CD4-positive, alpha-beta T cell treated with Interleukin-4 for 1 hour (primary cell): ENCODE measurements around the gene OR10J1.
"Not testable (repeated sequence)": the region's sequence is repeated elsewhere in the genome, so short reads cannot be mapped to it uniquely, and the experiment has no call there.

Experiments
- DNase-seq, 2 donors: peaks; one replicate each; pipeline ENCODE4 v3.0.0-alpha.2; 2020 to 2022

The OR10J1 gene, protein sequence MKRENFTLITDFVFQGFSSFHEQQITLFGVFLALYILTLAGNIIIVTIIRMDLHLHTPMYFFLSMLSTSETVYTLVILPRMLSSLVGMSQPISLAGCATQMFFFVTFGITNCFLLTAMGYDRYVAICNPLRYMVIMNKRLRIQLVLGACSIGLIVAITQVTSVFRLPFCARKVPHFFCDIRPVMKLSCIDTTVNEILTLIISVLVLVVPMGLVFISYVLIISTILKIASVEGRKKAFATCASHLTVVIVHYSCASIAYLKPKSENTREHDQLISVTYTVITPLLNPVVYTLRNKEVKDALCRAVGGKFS

DNA sequence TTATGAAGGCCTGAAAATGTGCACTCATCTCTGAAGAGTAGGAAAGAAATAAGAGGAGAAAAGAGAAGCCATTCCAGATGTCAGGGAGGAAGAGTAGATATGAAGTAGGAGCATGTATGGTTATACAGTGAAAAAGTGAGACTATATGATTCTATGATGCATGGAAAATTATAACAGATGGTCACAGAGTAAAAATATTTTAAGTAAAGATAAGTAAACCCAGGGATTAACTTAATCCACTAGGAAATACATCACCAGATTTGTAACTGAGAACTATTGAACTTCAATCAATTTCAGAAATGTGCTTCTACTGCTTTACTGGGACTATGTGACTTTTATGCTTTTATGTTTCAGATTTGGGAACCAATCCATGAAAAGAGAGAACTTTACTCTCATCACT lies at the start of gene OR10J1:
Gene OR10J1, plus strand, starts transcription at position 301 of the 400 bp plus-strand sequence. Its CDS starts 70 bp downstream, at position 371.
- DNase-seq, result no peak

DNA sequence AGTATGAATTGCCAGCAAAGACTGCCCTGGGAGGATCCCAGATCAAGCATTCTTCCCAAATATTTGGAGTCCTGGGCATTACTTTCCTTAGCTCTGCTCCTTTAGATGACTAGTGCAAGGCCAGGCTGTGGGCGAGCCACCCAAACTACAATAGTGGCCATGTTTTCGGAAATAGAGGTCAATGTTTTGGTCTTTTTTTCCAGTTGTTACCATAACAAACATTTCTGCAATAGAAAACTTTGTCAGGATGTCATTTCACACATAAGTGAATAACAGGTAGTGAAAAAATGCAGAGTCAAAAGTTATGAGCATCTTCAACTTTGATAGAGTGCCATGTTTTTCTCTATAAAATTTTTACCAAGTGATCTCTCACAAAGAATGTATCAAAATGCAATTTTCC lies 32.7 kb upstream of the OR10J1 start:
- no peak for DNase-seq

DNA sequence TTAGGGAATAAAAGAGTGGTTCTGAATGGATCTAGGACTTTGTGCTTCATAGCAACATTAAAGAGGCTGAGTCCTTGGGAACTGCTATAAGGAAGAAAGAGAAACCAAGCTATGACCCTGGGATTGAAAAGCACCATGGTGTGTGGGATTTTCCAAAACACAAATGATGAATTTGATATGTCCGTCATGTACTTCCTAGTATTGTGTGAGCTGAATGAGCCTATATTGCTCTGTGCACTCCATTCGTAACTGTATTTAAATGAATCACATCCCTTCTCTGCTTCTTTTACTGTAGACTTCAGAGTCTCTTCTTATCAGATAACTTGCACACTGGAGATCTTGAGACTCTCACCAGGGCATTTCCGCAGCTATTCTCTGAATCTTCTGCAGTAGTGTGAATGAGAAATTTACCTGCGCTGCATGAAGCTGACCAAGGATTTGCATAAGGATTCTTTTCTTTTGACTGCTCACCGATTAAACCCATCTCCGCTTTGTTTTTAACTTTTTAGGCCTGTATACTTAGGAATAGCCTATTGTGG lies 30.6 kb upstream of the OR10J1 start:
- no peak for DNase-seq

DNA sequence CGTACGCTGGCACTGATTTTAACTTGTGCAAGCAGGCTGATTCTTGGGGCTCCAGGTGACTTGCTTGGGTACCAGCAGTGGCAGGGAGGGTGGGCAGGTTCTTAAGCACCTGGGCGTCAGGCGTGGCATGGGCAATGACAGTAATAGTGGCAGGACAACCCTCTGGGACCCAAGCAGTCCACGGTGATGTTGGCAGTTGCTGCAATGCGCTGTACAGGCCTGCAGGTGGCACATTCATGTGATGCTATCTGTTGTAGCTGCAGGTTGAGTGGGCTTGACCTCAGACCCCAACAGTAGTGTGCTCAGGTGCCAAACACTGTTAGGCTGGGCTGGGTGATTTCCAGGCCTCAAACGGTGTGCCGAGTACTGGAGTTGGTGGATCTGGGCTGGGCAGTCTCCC lies 17.7 kb upstream of the OR10J1 start:
- no peak for DNase-seq

DNA sequence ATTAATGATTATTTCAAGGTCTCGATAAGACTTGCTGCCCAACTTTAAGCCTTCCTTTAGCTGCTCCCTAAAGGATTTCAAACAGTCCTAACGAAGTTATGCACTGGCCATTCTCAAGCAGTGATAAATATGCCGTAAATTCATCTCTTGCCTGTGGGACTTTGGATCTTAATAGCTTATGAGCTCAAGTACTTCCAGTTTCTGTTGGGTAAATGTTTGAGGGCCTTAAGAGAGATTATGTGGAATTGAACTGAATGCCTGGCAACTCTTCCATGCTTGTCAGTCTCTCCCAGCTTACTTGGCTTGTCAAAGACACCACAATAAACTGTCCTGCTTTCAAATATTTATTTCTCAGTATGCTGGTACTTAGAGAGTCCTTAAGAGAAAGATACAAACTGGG lies 11.0 kb upstream of the OR10J1 start:
- no peak for DNase-seq

DNA sequence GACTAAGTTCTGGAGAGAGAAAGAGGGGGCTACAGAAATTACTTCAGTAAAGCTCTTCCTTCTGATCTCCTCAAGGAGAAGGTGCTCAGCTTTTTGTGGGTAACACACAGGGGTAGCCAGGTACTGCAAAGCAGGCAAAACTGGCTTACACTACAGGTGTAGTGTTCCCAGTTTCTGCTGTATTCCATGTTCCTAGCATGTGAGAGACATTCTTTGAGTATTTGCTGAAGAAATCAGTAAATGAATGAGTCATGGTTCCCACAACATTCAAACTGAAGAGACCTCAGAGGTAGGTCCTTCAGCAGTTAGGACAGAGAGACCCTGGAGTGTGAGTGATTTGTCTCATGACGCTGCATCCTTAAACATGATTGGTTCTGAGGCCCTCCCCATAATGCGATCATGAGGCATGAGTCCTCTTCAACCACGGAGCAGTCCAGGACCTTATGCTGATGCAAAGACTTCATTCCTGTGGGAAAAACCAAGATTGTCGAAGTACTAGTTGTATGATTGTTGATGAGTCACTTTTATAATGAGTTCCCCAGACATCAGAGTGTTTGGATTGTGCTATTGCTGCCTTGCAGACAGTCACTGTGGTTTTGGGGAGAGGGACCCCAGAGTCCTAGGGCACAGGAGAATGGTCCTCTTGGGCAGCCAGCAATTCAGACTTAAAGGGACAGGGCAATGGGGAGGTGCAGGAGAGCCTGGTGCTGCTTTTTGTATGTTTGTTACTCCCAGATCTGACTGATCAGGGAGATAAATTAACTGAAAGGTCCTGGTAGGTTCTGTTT lies 10.3 kb upstream of the OR10J1 start:
- DNase-seq, result no peak

DNA sequence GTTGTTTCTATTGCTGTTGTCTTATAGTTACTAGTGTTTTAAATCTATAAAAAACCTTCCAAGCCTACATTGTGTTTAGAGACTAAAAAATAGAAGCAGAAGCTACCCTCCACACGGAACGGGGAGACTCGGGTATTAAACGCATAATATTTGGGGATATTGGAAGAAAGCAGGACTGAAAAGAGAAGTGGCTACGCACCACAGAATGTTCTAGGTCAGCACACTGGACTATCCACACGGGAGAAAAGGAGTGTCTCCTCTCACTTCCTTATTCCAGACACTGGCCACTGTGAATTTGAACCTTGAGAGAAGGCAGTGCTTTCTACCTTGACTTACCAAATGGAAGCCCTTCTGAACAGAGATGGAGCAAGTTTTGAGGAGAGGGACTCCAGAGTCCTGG lies 8.5 kb upstream of the OR10J1 start:
- DNase-seq, result no peak

DNA sequence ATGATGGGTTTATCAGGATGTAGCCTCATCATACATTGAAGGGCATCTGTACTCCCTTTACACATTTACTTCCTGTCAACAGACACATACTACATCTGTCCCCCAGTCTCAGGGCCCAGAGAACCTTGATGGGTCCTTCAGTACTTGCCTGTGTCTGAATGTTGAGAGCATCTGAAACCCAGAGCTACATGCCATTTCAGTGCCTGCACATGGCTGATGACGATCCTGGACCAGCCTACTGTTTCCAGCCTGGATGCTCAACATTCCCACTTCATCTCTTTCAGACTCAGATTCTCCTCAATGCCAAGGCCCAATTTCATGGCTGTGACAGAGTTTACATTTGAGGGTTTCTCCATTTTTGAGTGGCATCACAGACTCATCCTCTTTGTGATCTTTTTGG lies 7.6 kb upstream of the OR10J1 start, which contains the start of gene OR10J4:
Gene OR10J4, plus strand, starts transcription at position 301 of the 400 bp plus-strand sequence.
- DNase-seq, result no peak

DNA sequence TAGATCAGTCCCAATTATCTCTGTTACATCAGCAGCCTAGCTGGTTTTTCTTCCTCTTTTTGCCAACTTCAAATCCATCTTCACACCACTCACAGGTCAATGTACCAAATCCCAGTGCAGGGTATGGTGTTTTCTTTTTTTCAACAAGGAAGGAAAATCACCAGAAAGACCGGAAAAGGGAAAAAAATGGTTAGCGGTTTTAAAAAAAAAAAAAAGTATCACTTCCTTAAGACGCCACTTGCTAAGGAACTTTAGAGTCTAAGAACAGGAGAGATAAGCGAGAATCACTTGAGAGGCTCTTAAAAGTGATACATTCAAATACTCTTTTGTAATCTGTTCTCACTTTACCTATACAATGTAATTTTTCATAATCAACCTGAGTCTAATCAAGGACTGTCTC lies 3.1 kb upstream of the OR10J1 start:
- DNase-seq, result no peak

DNA sequence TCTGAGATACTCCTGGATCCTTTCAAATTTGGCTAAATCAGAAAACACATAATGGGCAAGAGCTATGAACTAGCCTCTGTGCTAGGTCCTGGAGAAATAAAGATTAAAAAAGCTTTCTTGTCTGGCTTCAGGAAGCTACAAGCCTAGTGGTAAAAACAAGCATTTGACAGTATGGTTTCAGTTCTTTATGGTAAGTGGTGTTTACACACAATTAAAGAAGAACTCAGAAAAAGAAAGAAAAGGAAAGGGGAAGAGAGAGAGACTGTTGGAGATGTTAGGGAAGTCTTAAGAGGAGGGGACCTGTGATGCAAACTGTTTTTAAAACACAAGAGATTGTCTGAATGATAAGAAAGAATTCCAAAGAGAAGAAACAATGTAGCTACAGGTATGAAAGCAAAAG lies 1.8 kb downstream of the OR10J1 start:
- no peak for DNase-seq

DNA sequence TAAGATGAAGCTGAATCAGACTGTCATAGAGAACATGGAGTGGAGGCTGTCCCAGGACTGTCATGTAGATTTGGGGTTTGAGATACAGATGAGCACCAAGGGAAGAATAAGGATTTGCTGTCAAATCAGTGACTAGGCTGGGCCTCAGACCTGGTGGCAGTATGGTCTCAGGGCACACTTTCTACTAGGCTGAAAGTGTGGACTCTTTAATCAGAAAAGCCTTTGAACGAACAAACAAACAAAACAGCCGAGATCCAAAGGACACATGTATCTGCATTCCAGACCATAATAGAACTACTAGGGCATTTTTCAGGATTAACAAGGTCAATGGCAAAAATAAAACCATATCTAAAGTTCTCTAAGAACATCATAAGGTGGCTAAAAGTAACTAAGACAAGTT lies 2.9 kb downstream of the OR10J1 start:
- no peak for DNase-seq

DNA sequence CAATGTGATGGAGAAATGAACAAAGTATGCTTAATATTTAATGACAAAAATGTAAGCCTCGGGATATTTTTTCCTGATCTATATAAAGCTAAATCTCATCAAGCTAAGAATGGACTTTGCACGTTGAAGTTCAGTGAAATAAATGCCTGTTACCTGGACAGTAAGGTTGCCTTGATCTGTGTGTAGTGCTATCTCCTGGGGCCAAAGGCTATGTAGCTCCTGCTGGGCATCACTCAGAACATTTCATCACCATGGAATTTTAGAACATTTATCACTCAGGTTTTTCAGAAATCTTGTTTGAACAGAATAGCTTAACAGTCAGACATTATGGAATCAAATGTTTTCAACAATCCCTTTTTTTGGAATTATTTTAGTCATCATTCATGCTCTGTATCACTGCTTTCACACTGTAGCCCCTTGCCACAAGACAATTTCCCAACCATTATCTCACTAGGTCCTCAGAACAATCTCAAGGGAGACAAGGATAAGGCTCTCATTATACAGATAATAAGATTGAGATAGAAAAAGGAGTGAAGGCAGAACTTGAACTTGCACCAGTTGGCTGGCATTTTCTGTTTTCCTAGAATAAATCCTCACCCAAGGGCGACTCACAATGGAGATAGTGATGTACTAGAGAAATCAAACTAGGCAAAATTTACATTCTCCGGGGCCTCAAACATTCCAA lies 3.7 kb downstream of the OR10J1 start:
- no peak for DNase-seq

DNA sequence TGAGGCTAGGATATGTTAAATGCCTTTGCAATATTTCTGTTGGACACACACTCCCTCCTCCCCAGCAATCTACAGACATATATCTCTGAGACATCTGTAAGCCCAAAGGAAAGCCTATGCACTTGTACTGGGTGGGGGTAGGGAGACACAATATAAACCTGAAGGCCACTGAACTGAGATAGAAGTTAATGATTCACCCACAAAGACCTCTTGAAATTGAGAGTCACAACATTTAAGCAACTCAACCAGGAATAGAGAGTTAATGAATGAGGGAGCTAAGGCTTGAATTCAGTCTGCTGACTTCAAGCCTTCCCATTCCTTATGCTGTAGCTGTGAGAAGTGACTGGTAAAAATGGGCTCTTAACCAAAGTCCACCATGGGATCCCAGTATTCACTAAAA lies 5.0 kb downstream of the OR10J1 start:
- DNase-seq, result no peak

DNA sequence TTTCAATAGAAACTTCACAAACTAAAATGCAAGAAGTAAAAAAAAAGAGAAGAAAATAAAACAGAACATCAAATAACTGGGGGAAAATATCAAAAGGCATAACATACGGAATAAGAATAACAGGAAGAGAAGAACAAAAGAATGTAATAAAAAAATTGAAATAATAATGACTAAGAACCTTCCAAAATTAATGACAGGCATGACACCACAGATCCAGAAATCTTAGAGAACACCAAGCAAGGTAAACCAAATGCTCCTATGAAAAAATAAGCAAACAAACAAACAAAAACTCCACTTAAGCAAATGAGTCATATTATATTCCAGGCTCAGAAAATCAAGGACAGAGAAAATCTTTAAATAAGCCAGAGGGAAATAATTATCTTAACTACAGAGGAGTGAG lies 8.7 kb downstream of the OR10J1 start:
- DNase-seq, result no peak

DNA sequence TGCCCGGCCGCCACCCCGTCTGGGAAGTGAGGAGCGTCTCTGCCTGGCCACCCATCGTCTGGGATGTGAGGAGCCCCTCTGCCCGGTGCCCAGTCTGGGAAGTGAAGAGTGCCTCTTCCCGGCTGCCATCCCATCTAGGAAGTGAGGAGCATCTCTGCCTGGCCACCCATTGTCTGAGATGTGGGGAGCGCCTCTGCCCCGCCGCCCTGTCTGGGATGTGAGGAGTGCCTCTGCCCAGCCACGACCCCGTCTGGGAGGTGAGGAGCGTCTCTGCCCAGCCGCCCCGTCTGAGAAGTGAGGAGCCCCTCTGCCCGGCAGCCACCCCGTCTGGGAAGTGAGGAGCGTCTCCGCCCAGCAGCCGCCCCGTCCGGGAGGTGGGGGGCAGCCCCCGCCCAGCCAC lies 10.1 kb downstream of the OR10J1 start:
- DNase-seq, result not testable (repeated sequence)

DNA sequence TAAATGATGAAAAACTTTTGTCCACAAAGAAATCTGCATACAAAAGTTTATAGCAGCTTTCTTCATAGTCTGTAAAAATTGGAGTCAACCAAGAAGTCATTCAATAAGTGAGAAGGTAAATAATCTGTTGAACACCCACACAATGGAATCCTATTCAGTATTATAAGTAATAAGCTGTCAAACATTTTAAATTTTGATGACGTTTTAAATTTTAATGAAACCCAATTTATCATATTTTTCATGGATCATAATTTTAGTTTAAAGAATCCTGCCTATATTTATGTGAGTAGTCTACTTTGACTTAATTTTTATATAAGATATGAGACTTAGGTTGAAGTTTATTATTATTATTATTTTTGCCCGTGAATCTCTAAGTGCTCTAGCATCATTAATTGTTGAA lies 20.0 kb downstream of the OR10J1 start:
- no peak for DNase-seq

DNA sequence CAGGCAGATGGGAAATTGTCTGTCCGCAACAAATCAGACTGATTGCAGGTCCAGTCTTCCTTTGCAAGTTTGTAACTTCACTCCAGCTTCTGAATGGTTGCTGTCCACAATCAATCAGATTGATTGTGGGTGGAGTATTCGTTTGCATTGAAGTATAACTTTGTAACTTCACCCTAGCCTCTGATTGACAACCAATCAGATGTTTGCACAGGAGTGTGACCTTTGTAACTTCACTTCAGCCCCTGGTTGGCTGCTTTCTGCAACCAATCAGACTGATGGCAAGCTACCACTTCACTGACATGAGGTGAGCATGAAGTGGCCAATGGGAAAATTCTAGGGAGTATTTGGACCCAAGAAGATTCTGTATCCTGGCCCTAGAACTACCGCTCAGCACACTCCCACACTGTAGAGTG lies 25.7 kb downstream of the OR10J1 start:
- DNase-seq, result no peak

DNA sequence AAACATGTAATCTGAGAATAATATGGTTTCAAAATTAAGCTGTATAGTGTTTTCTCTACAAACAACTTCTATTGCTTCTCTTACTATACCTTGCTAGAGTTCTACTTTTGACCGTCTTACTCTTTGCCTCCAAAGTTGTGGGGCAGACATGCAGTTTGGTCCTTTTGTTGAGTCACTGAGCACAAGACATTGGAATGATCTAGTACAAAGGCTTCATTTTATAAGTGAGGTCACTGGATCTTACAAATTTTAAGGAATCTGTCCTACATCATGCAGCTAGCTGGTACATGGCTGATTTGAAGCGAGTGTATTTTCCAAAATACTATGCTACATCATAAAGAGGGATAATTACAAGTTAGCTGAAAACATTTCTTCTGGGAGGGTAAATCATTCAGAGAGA lies 28.8 kb downstream of the OR10J1 start:
- DNase-seq, result no peak

DNA sequence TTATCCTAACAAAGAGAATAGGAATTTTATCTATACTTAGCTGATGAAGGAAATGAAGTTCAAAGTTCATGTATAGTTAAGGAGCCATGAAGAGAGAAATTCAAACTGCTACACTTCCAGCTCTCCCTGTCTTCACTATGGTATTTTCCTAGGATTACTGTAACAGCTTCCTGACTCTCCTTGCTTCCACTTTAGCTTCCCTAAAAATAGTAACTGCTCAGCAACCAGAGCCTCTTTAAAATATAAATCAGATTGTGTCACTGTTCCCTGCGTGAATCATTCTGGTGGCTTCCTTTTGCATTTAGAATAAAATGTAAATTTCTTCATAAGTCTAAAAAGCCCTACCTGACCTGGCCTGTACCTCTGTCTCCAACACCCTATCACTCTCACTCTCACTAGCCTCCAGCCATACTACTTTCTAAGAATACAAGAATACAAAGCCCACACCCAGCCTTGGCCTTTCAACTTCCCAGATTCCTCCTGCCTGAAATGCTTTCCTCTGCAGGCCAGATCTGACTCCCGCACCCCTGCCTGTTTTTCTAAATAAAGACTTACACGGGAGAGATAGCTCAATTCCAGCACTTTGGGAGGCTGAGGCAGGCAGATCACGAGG lies 30.5 kb downstream of the OR10J1 start:
- no peak for DNase-seq

DNA sequence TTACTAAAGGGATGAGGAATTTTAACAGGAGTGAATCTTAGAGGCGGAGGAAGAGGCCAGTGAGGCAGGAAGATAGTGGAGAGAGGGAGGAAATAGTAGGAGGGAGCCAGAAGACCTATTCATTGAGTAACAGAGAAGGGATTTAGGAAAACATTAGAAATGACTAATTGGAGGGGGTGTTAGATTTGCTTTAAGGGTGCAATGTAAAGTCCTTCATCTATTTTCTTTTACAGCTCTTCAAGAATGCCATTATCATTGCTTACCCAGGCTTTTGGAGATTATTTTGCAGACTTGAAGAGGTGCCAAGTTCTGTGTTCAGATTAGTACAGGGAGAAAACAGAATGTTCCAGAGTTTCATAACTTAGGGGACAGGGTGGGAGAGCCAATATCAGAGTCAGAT lies 33.8 kb downstream of the OR10J1 start:
- no peak for DNase-seq

DNA sequence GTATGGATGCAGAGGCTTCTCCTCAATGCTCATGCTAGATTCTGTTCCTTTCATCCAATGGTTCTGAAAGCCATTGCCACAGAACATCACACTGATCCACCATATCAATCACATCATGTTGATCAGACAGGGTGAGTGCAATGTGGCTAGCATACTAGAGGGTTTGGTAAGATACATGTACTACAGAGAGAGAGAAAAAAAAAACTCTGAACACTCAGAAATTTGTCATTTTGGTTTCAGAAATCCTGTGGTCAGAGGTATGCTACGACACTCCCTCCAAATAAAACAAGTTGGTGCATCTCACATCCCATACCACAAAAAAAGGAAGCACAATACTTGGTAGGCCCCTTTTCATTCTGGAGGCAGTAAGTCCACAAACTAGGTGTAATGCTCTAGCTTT lies 35.4 kb downstream of the OR10J1 start:
- no peak for DNase-seq

DNA sequence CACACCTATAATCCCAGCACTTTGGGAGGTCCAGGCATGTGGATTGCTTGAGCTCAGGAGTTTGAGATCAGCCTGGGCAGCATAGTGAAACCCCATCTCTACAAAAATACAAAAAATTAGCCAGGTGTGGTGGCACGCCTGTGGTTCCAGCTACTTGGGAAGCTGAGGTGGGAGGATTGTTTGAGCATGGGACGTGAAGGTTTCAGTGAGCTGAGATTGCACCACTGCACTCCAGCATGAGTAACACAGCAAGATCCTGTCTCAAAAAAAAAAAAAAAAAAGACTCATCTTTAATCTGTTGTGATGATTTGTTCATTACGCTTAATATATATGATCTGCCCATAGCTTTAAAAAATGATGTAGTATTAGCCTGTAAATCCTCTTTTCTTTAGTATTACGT lies 44.0 kb downstream of the OR10J1 start:
- DNase-seq, result no peak
